Heart right ventricle (tissue), 16 donors: ENCODE measurements around the gene DCAF15. TPM values are rescaled to one million over a fixed set of nuclear protein-coding genes. Genes with fewer than 3 reads are reported as not detected.

Experiments used
- ATAC-seq, 8 donors: fragments of 200-7000 bp; cut with Tn5 transposase; one replicate each; pipeline ENCODE4 v1.9.1; 2020; ENCODE audit warnings: mild to moderate bottlenecking in 8 of 8, moderate library complexity in 8 of 8, moderate number of reproducible peaks in 1 of 8
- DNase-seq, 2 donors: peaks; one replicate each; pipeline ENCODE4 v3.0.0-alpha.2; 2020
- H3K27ac ChIP-seq, 10 donors: fragments of 200-600 bp; sonication (generic) in 2 of 10; one replicate each; pipeline versions ENCODE4 v1.5.0 to v1.8.0; 2020 to 2022; ENCODE audit warnings: mild to moderate bottlenecking in 3 of 10
- H3K27me3 ChIP-seq, 7 donors: fragments of 200-600 bp; one replicate each; pipeline ENCODE4 v1.8.0; 2021 to 2022; ENCODE audit warnings: mild to moderate bottlenecking in 2 of 7
- H3K36me3 ChIP-seq, 9 donors: fragments of 200-600 bp; sonication (generic) in 1 of 9; one replicate each; pipeline versions ENCODE4 v1.5.0 to v1.8.0; 2020 to 2022; ENCODE audit warnings: mild to moderate bottlenecking in 2 of 9
- H3K4me1 ChIP-seq, 9 donors: fragments of 200-600 bp; sonication (generic) in 1 of 9; one replicate each; pipeline versions ENCODE4 v1.5.0 to v1.8.0; 2020 to 2022; ENCODE audit warnings: mild to moderate bottlenecking in 4 of 9
- H3K4me3 ChIP-seq, 10 donors: fragments of 200-600 bp; sonication (generic) in 2 of 10; one replicate each; pipeline versions ENCODE4 v1.5.0 to v1.8.0; 2020 to 2022; ENCODE audit warnings: mild to moderate bottlenecking in 7 of 10, moderate library complexity in 2 of 10
- H3K9me3 ChIP-seq, 11 donors: fragments of 200-600 bp in 10 of 11; sonication (generic) in 2 of 11; one replicate each; pipeline versions ENCODE4 v1.5.0 to v1.8.0; 2013 to 2022; ENCODE audit warnings: mild to moderate bottlenecking in 2 of 11, control low read depth in 1 of 11, moderate library complexity in 1 of 11
- CTCF ChIP-seq, 9 donors: fragments of 200-600 bp; sonication (generic) in 2 of 9; IDR thresholded peaks; one replicate each; pipeline versions ENCODE4 v1.5.0 to v1.8.0; 2021 to 2022; ENCODE audit warnings: antibody characterized with exemption in 9 of 9, mild to moderate bottlenecking in 5 of 9, moderate library complexity in 1 of 9
- WGBS, 2 donors: extraction: QIAGEN DNeasy Blood & Tissue Kit; methylation state at CpG; one replicate each; pipeline ENCODE4 v1.1.7; 2013; ENCODE audit warnings: inconsistent platforms in 1 of 2; 5-methylcytosine and 5-hydroxymethylcytosine counted together
- intact Hi-C, 10 donors: fragments of 100-400 bp; cut with DNase I; formaldehyde crosslinking; loops; one replicate each; pipeline versions ENCODE4 v1.11.1 to v1.14.2; 2022
- polyA plus RNA-seq, 2 donors: library from polyadenylated mRNA; stranded (reverse); fragments of 200-250 nt; gene quantifications; one replicate each; pipeline ENCODE4 v1.2.3, GENCODE V29; 2013
- total RNA-seq, 10 donors: library from RNA; stranded (reverse); fragmentation: NEBNext Ultra II Directional in 3 of 10; extraction: Animal tissue kit (Norgen Biotek cat#: 25700) in 3 of 10; gene quantifications; one replicate each; pipeline versions ENCODE4 v1.2.1 to v1.2.4, GENCODE V29; 2021 to 2023
- donor health status: Arrhythmogenic right ventricular cardiomyopathy.
- donor health status: ischemic (EF 13 %, LVEDD 7.1; RV severe dilation, severe dysfunction).
- donor health status: healthy with polysubstance abuse.
- donor health status: DM: no; HTN: yes; CAD: no.
- donor health status: DM: no; HTN: no; CAD: no.
- donor health status: ischemic (EF 25% LVEDD 6.9; RV normal size, moderate dysfunction).
- donor health status: ischemic (EF 25% LVEDD 5.7; RV mildly dilated, moderate dysfunction).
- donor health status: healthy.
- donor health status: DM: yes; HTN: yes; CAD: no.
- donor health status: Ischemic cardiomyopathy.
- donor health status: ischemic (EF 35%, LVEDD 5.7; RV mildly dilated, moderate dysfunction).
- donor health status: nonischemic (EF 11% LVEDD 7.7; RV severe dilation, severe dysfunction).
- donor health status: DM: yes; HTN: yes; CAD: no.
- donor health status: PGD.
- donor health status: ischemic (EF 29% LVEDD 5.4; RV normal size, mild dysfunction).
- donor health status: nonischemic (EF 23%, LVEDD 6.1; RV moderate dilation, normal function).

The DCAF15 gene
- total and polyA plus RNA-seq, 12 donors = 15.5 to 50.0 (median 18.4) TPM

- intact Hi-C loops = no loop called here
- TF ChIP-seq CTCF (IDR thresholded peaks at IDR 0.05) = no peak
- ATAC-seq = peak; percentile 6 to 64 (median 22)
- H3K36me3 ChIP-seq = peaks cover 0 to 33% (median 8%) of the 10 kb centered on the region in 9 donors
- DNase-seq = peak in 1 of 2 donors; percentile 27
- H3K4me1 ChIP-seq = peaks cover 0 to 25% (median 16%) of the 10 kb centered on the region in 9 donors
- peak overlapping the region in 9 of 10 donors; percentile 33 to 87 (median 69) for H3K27ac ChIP-seq
- H3K9me3 ChIP-seq = no peaks in the 10 kb centered on the region
- H3K27me3 ChIP-seq = no peaks in the 10 kb centered on the region
- peak overlapping the region; percentile 77 to 97 (median 85) for H3K4me3 ChIP-seq
- 5 to 7% methylated on average over 10 to 13 of the region's 13 CpGs for WGBS, 2 donors
Measured at GRCh38 chr19:13906521-13906904, 45.8 kb upstream of the DCAF15 start.

- Histone ChIP-seq H3K27ac (peak overlapping the region in 6 of 10 donors; percentile 66 to 87 (median 81)), H3K36me3 (peaks cover 0 to 37% (median 9%) of the 10 kb centered on the region in 9 donors), H3K9me3 (no peaks in the 10 kb centered on the region), H3K4me3 (peak overlapping the region in 9 of 10 donors; percentile 80 to 97 (median 86)), H3K27me3 (no peaks in the 10 kb centered on the region), H3K4me1 (peaks cover 0 to 25% (median 16%) of the 10 kb centered on the region in 9 donors)
- no peak for TF ChIP-seq CTCF (IDR thresholded peaks at IDR 0.05)
- DNase-seq = no peak
- no peak for ATAC-seq
- WGBS, 2 donors = 93 to 98% methylated on average over 5 of the region's 5 CpGs
- intact Hi-C loops = no loop called here
Measured at GRCh38 chr19:13906910-13907309, 45.4 kb upstream of the DCAF15 start.

GRCh38 chr19:13908674-13909073 lies 43.6 kb upstream of the DCAF15 start:
- DNase-seq (no peak), ATAC-seq (no peak)
- peaks cover 0 to 25% (median 16%) of the 10 kb centered on the region in 9 donors for H3K4me1 ChIP-seq
- TF ChIP-seq CTCF (IDR thresholded peaks at IDR 0.05) = no peak
- peaks cover 5 to 55% (median 24%) of the 10 kb centered on the region in 9 donors for H3K36me3 ChIP-seq
- intact Hi-C loops = no loop called here
- H3K27me3 ChIP-seq = no peaks in the 10 kb centered on the region
- H3K27ac ChIP-seq = no peak overlapping the region
- no peak overlapping the region for H3K4me3 ChIP-seq
- WGBS, 2 donors = 89 to 91% methylated on average over 8 of the region's 8 CpGs
- H3K9me3 ChIP-seq = no peaks in the 10 kb centered on the region

GRCh38 chr19:13909430-13909829 lies 42.9 kb upstream of the DCAF15 start:
- peaks cover 5 to 62% (median 30%) of the 10 kb centered on the region in 9 donors for H3K36me3 ChIP-seq
- peaks cover 0 to 25% (median 16%) of the 10 kb centered on the region in 9 donors for H3K4me1 ChIP-seq
- no peak overlapping the region for H3K27ac ChIP-seq
- no peak for ATAC-seq
- TF ChIP-seq CTCF (IDR thresholded peaks at IDR 0.05) = no peak
- 96 to 100% methylated on average over 2 of the region's 2 CpGs for WGBS, 2 donors
- no peak for DNase-seq
- H3K27me3 ChIP-seq = no peaks in the 10 kb centered on the region
- intact Hi-C loops = no loop called here
- no peak overlapping the region for H3K4me3 ChIP-seq
- H3K9me3 ChIP-seq = no peaks in the 10 kb centered on the region
